Measurements from ENCODE around the gene SETD5.
A peak's percentile ranks its signal among the peaks of the same experiment; 100 is the strongest.

The SETD5 gene

GRCh38 chr3:9412293-9412692 is 14.9 kb downstream of the SETD5 start:
- DNase-seq: no peak

- DNase-seq: no peak
These were observed 17.4 kb downstream of the SETD5 start for GRCh38 chr3:9414826-9415225.

- no peak for DNase-seq
These were observed 18.2 kb downstream of the SETD5 start for GRCh38 chr3:9415485-9416138.

GRCh38 chr3:9416139-9416780 is 18.8 kb downstream of the SETD5 start:
- no peak for DNase-seq

- DNase-seq: no peak
These were observed 23.6 kb downstream of the SETD5 start for GRCh38 chr3:9420850-9421549.

- DNase-seq: peak; percentile 91
These were observed 25.5 kb downstream of the SETD5 start for GRCh38 chr3:9422712-9423424.

GRCh38 chr3:9428411-9428810 is 31.0 kb downstream of the SETD5 start:
- no peak for DNase-seq

GRCh38 chr3:9430733-9431132 is 33.3 kb downstream of the SETD5 start:
- DNase-seq: no peak

GRCh38 chr3:9433627-9434521 is 36.5 kb downstream of the SETD5 start:
- no peak for DNase-seq

- DNase-seq: no peak
These were observed 37.9 kb downstream of the SETD5 start for GRCh38 chr3:9435316-9435715.

- DNase-seq: peak; percentile 4
These were observed 41.9 kb downstream of the SETD5 start for GRCh38 chr3:9439331-9439730.

GRCh38 chr3:9441501-9442221 is 44.2 kb downstream of the SETD5 start:
- no peak for DNase-seq

- DNase-seq: no peak
These were observed 50.7 kb downstream of the SETD5 start for GRCh38 chr3:9448071-9448470.

- no peak for DNase-seq
These were observed 51.2 kb downstream of the SETD5 start for GRCh38 chr3:9448643-9449042.

- no peak for DNase-seq
These were observed 52.7 kb downstream of the SETD5 start for GRCh38 chr3:9450126-9450525.

GRCh38 chr3:9450991-9451390 is 53.6 kb downstream of the SETD5 start:
- DNase-seq: no peak

- DNase-seq: no peak
These were observed 55.0 kb downstream of the SETD5 start for GRCh38 chr3:9452417-9452816.

GRCh38 chr3:9455596-9456131 is 58.2 kb downstream of the SETD5 start:
- DNase-seq: no peak

- DNase-seq: no peak
These were observed 70.0 kb downstream of the SETD5 start for GRCh38 chr3:9467451-9467850.

- DNase-seq: no peak
These were observed 71.0 kb downstream of the SETD5 start for GRCh38 chr3:9468460-9468859.

GRCh38 chr3:9469986-9470385 is 72.6 kb downstream of the SETD5 start:
- DNase-seq: no peak
